Femur (tissue), 1 donor: ENCODE results near the gene RERG.

ENCODE experiments used
- DNase-seq: peaks from one replicate; pipeline ENCODE4 v3.0.0-alpha.2; 2017

Gene RERG

GRCh38 chr12:15216036-15216889 is 5.0 kb downstream of the RERG start:
- DNase-seq, result no peak

GRCh38 chr12:15214851-15215601 is 6.2 kb downstream of the RERG start:
- DNase-seq, result no peak

GRCh38 chr12:15212930-15213329 is 8.3 kb downstream of the RERG start:
- DNase-seq, result no peak

GRCh38 chr12:15209782-15210181 is 11.4 kb downstream of the RERG start:
- DNase-seq, result peak; percentile 32

- no peak for DNase-seq
Observed at GRCh38 chr12:15208871-15209656, 12.2 kb downstream of the RERG start.

- no peak for DNase-seq
Observed at GRCh38 chr12:15208140-15208539, 13.1 kb downstream of the RERG start.

GRCh38 chr12:15206831-15207389 is 14.3 kb downstream of the RERG start:
- no peak for DNase-seq

GRCh38 chr12:15206338-15206737 is 14.9 kb downstream of the RERG start:
- DNase-seq, result no peak

GRCh38 chr12:15205341-15206010 is 15.7 kb downstream of the RERG start:
- no peak for DNase-seq

- DNase-seq, result no peak
Observed at GRCh38 chr12:15201456-15201855, 19.8 kb downstream of the RERG start.

- no peak for DNase-seq
Observed at GRCh38 chr12:15201056-15201455, 20.2 kb downstream of the RERG start.

GRCh38 chr12:15200641-15201040 is 20.6 kb downstream of the RERG start:
- DNase-seq, result no peak

- no peak for DNase-seq
Observed at GRCh38 chr12:15199930-15200329, 21.3 kb downstream of the RERG start.

- no peak for DNase-seq
Observed at GRCh38 chr12:15196678-15197505, 24.3 kb downstream of the RERG start.

GRCh38 chr12:15196221-15196620 is 25.0 kb downstream of the RERG start:
- no peak for DNase-seq

GRCh38 chr12:15194456-15195368 is 26.5 kb downstream of the RERG start:
- no peak for DNase-seq

- no peak for DNase-seq
Observed at GRCh38 chr12:15193946-15194345, 27.3 kb downstream of the RERG start.

- DNase-seq, result no peak
Observed at GRCh38 chr12:15192720-15193119, 28.5 kb downstream of the RERG start.

- no peak for DNase-seq
Observed at GRCh38 chr12:15188127-15188526, 33.1 kb downstream of the RERG start.

GRCh38 chr12:15186597-15186996 is 34.6 kb downstream of the RERG start:
- DNase-seq, result no peak
